Tracheal epithelial cell (primary cell): Measurements from ENCODE around the gene LIAS. TPM values are rescaled to one million over a fixed set of nuclear protein-coding genes. Genes with fewer than 3 reads are reported as not detected.

ENCODE experiments used
- total RNA-seq: library from RNA; depleted of rRNA; stranded (reverse); fragments of >200 nt; gene quantifications from 2 replicates; pipeline ENCODE4 v1.2.1, GENCODE V29; 2014

LIAS gene
- total RNA-seq = 10.6 and 14.3 TPM in 2 replicates

GRCh38 chr4:39458505-39459300 lies at the start of gene LIAS, which contains the start of gene RPL9:
LIAS (plus strand) TSS chr4:39459056; CDS start chr4:39459118, 62 bp downstream.
RPL9 (minus strand) TSS chr4:39458922; CDS start chr4:39458439, 483 bp downstream.

GRCh38 chr4:39527296-39528060 lies 68.6 kb downstream of the LIAS start, which contains the start of gene UGDH:
UGDH (minus strand) TSS chr4:39527439; CDS start chr4:39521512, 5,927 bp downstream.

Other genes starting within 250 kb of the LIAS start
- 45.8 and 53.7 TPM in 2 replicates for gene RFC1, start 92.7 kb upstream of the LIAS start, total RNA-seq
- under 0.01 TPM in 1 of 2 replicates, not detected in the other for gene KLB, start 52.1 kb upstream of the LIAS start, total RNA-seq
- 3,787 and 4,566 TPM in 2 replicates for gene RPL9, start 134 bp upstream of the LIAS start, total RNA-seq
- 30.7 and 79.8 TPM in 2 replicates for gene UGDH, start 68.4 kb downstream of the LIAS start, total RNA-seq
- 22.9 and 28.6 TPM in 2 replicates for gene SMIM14, start 179.8 kb downstream of the LIAS start, total RNA-seq
- gene UBE2K, start 239.1 kb downstream of the LIAS start, total RNA-seq = 14.2 and 23.9 TPM in 2 replicates